HL-60 (cell line): ENCODE measurements around the gene FRMD3.

Experiments used
- DNase-seq, 2 experiments: peaks; one replicate each; pipeline ENCODE4 v3.0.0-alpha.2; 2010 to 2020; ENCODE audit warnings: low read depth in 1 of 2, low spot score in 1 of 2
- H3K27ac ChIP-seq: fragments of 250-450 bp; sonication (Bioruptor Pico); replicated peaks from 2 replicates; pipeline ENCODE4 v1.5.1; 2020; ENCODE audit warnings: mild to moderate bottlenecking, moderate library complexity
- H3K27me3 ChIP-seq: fragments of 250-450 bp; sonication (Bioruptor Pico); 2 replicates; pipeline ENCODE4 v1.5.1; 2021; ENCODE audit warnings: mild to moderate bottlenecking, moderate library complexity; ENCODE audit not compliant: insufficient read depth, poor library complexity, severe bottlenecking
- H3K4me3 ChIP-seq: replicated peaks from 2 replicates; pipeline ENCODE4 v1.5.1; 2011; ENCODE audit warnings: mild to moderate bottlenecking, control low read depth, low read length; ENCODE audit not compliant: insufficient read depth
- CTCF ChIP-seq: IDR thresholded peaks from one replicate; pipeline ENCODE4 v1.5.1; 2011; ENCODE audit warnings: low read length, control low read depth, inconsistent platforms; ENCODE audit not compliant: insufficient read depth
- GABPA ChIP-seq: IDR thresholded peaks from 2 replicates; pipeline ENCODE4 v1.6.1; 2012; ENCODE audit warnings: low read depth
- POLR2AphosphoS5 ChIP-seq: IDR thresholded peaks from 2 replicates; pipeline ENCODE4 v1.6.1; 2012; ENCODE audit warnings: low read depth
- REST ChIP-seq: IDR thresholded peaks from 2 replicates; pipeline ENCODE4 v1.6.1; 2012; ENCODE audit warnings: low read depth; ENCODE audit not compliant: insufficient replicate concordance
- SPI1 ChIP-seq: IDR thresholded peaks from 2 replicates; pipeline ENCODE4 v1.6.1; 2012; ENCODE audit warnings: low read depth, mild to moderate bottlenecking, borderline replicate concordance

FRMD3 gene

GRCh38 chr9:83271665-83272071, 266.5 kb downstream of the FRMD3 start:
- DNase-seq: no peak
- no peak for TF ChIP-seq SPI1
- TF ChIP-seq GABPA: no peak
- no peak for TF ChIP-seq POLR2AphosphoS5
- no peak for TF ChIP-seq CTCF
- TF ChIP-seq REST: no peak

GRCh38 chr9:83270116-83270515, 268.1 kb downstream of the FRMD3 start:
- Histone ChIP-seq H3K4me3 (no peak overlapping the region), H3K27me3 (no peaks in the 10 kb centered on the region), H3K27ac (no peak overlapping the region)
- DNase-seq: no peak
- no peak for TF ChIP-seq GABPA
- TF ChIP-seq SPI1: no peak
- no peak for TF ChIP-seq REST
- no peak for TF ChIP-seq POLR2AphosphoS5
- no peak for TF ChIP-seq CTCF

More at GRCh38 chr9:83271665-83272071, 266.5 kb downstream of the FRMD3 start:
- Histone ChIP-seq H3K27ac (no peak overlapping the region), H3K4me3 (no peak overlapping the region), H3K27me3 (no peaks in the 10 kb centered on the region)

- H3K27ac ChIP-seq: no peak overlapping the region
- TF ChIP-seq GABPA: no peak
- TF ChIP-seq POLR2AphosphoS5: no peak
- no peak for TF ChIP-seq SPI1
- TF ChIP-seq REST: no peak
- TF ChIP-seq CTCF: no peak
- DNase-seq: no peak
- H3K27me3 ChIP-seq: no peaks in the 10 kb centered on the region
- H3K4me3 ChIP-seq: no peak overlapping the region
Measured at GRCh38 chr9:83267741-83268140, 270.5 kb downstream of the FRMD3 start.
